ENCODE data around the gene ADH1C. TPM values are rescaled to one million over a fixed set of nuclear protein-coding genes. Genes with fewer than 3 reads are reported as not detected.

ADH1C gene
- total RNA-seq, 1 experiment from 2014 or later: not detected

DNA sequence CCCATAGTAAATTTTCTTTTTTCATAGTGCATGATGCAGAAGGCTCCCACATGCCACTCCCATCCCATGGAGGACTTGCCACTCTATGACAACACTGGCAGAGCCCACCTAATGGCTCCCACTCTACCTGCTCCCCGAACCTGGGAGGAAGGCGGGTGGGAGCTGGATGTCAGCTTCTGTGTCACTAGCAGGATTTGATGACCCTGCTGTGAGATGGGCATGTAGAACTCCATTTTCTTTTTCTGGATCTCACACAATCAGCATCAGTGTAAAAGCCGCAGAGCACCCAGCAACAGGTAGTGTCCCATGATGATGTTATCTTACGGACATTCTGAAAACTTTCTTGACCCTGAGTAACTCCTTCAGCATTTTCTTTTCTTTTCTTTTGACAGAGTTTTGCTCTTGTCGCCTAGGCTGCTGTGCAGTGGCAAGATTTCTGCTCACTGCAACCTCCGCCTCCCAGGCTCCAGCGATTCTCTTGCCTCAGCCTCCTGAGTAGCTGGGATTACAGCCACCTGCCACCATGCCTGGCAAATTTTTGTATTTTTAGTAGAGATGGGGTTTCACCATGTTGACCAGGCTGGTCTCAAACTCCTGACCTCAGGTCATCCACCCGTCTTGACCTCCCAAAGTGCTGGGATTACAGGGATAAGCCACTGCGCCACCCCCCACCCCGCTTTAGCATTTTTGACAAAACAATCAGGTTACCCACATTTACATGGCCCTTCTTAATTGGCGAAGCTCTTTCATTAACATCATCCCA, 46.7 kb downstream of the ADH1C start:
- no peak for DNase-seq (ENCODE audit: extremely low read depth, low read depth)

- no peak for DNase-seq (ENCODE audit: extremely low read depth, low read depth)
Observed at GRCh38 chr4:99301376-99302164, 51.0 kb downstream of the ADH1C start.

- no peak for DNase-seq (ENCODE audit: extremely low read depth, low read depth)
Observed at GRCh38 chr4:99300934-99301333, 51.6 kb downstream of the ADH1C start.

DNA sequence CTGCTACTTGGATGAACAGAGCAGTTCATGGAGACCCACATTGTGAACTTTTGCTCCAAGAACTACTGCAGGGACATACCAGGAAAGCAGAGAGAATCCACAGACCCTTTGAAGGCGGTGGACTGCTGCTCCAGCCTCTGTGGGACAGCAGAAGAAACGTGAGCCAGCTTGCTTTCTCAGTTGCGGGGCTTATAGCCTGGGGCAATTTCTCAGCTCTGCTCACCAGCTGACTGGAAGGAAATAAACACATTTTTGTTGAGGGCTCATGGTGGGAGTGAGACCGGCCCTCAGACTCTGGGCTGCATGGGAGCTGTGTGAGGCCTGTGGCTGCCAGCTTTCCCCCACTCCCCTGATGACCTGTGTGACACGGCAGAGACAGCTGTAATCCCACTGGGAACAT, 59.2 kb downstream of the ADH1C start:
- DNase-seq (ENCODE audit: extremely low read depth, low read depth): no peak

DNA sequence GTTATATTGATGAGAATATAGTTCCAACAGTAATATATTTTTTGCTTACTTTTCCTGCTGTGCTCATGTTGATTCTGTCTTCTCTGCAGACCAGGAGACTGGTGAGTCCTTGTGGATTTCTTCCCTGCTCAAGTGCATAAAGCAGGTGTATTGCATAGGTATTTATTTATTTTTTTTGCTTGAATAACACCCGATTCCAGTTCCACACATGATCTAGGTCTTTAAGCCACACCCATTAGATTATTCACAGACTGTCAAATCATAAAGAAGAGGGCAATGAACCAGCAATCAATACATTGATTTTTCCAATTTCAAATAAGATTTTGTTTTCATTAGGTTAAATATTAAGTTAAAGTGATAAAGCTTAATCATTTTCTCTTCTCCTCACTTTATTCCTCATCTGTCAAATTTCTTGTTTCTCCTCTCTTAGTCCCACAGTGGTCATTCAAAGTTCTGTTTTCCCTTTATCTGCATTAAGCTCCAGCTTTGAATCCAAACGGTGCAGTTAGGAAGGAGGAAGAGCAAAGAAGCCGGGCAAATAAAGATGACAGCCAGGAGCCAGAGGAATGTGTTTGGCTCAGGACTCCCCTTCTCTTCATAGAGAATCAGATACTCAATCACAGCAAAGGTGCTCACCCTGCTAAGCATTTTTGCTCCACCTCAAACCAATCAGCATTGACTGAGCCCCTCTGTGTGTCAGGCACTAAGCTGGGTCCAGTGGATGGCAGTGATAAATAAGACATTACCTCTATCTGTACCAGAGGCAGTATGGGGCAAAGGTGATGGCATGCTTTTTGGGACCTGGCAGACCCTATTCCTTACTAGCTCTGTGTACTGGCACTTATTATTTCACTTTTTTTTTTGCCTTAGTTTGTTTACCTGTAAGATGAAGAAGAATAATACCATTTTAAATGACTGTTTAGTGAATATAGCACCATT, 61.4 kb downstream of the ADH1C start, which contains the start of gene ADH1A:
Gene ADH1A, minus strand, starts transcription at position 138 of the 939 bp plus-strand sequence. Its CDS starts 71 bp downstream, at position 67.
- no peak for DNase-seq (ENCODE audit: extremely low read depth, low read depth)

Other genes with a start within 250 kb of the ADH1C start
- not detected in 2 replicates for gene ADH4, start 208.4 kb downstream of the ADH1C start, total RNA-seq (2014; rRNA removed; shearing (Covaris generic))
- gene ADH6, start 133.5 kb downstream of the ADH1C start, total RNA-seq (2014; rRNA removed; shearing (Covaris generic)): not detected in 2 replicates
- not detected in 2 replicates for gene ADH1A, start 61.8 kb downstream of the ADH1C start, total RNA-seq (2014; rRNA removed; shearing (Covaris generic))
- gene ADH1B, start 31.3 kb downstream of the ADH1C start, total RNA-seq (2014; rRNA removed; shearing (Covaris generic)): not detected in 2 replicates
- gene ADH7, start 82.6 kb upstream of the ADH1C start, total RNA-seq (2014; rRNA removed; shearing (Covaris generic)): not detected in 2 replicates
- 0.10 TPM in 1 of 2 replicates, not detected in the other for gene C4orf17, start 158.3 kb upstream of the ADH1C start, total RNA-seq (2014; rRNA removed; shearing (Covaris generic))
- gene TRMT10A, start 211.3 kb upstream of the ADH1C start, total RNA-seq (2014; rRNA removed; shearing (Covaris generic)): 9.0 and 13.0 TPM in 2 replicates
- gene MTTP, start 222.1 kb upstream of the ADH1C start, total RNA-seq (2014; rRNA removed; shearing (Covaris generic)): 0.05 TPM in 1 of 2 replicates, not detected in the other

Measured in NCI-H460 (cell line).